HG03103 (cell line): Measurements from ENCODE around the gene FBLIM1.

ENCODE experiments used
- ATAC-seq: cut with Tn5 transposase; IDR thresholded peaks from one replicate; pipeline ENCODE4 v1.9.1; 2021; ENCODE audit warnings: low read depth; ENCODE audit not compliant: unreplicated experiment

FBLIM1 gene

DNA sequence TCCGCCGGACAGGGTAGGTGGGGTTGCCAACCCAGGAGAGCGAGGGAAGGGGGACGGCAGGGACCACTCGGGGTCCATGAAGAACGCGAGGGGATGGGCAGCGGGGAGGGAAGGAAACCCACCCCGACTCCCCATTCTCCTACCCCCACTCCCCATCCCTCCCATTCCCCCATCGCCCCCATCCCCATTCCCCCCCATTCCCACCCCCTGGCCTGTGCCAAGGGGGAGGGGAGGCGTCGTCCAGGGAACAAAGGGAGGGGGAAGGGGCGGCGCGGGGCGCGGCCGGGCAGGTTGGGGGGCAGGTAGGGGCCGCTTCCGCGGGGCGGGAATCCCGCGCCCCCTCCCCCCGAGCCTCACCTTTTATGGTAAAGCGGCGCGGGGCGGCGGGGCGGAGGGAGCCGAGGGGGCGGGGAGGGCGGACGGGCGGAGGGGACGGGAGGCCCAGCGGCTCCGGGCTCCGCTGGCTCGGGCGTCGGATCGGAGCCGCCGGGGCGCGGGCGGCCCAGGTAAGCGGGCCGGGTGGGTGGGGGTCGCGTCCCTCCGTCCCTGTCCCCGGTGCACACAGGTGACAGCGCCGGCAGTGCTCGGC, at the start of gene FBLIM1:
TSS of gene FBLIM1 (plus strand) at position 453 of the 589 bp plus-strand sequence. CDS start 6,189 bp downstream, outside the sequence.
- no peak for ATAC-seq

DNA sequence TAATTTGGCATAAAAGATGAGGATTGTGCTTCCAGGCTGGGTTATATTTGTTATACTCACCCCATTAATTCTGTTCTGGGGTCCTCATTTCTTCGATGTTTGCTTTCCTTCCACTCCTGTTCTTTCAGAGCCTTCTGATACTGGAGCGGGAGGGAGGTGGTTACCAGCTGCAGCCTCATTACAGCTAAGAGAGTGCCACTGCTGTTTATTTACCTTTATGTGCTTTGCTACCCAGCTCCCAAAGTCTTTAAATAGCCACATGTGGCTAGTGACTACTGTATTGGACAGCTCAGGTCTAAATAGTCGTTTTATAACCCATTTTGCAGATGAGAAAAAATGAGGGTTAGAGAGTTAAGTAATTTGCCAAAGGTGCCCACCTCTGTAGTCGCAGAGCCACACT, 49.4 kb upstream of the FBLIM1 start:
- no peak for ATAC-seq

DNA sequence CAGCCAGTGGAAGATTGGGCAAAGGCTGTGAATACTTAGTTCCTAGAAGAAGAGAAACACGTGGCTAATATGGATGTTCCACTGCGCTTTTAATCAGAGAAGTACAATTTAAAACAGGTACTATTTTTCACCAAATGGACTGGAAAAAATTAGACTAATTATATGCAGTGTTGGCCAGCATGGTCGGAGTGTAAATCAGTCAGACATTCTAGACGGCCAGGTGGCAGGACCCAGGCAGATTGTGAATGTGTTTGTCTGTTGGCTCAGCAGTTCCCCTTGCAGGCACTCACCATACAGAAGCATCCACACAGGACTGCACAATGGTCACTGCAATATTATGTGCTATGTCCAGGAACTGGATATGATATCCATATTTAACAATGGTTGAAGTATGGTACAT, 46.4 kb upstream of the FBLIM1 start:
- ATAC-seq: no peak

DNA sequence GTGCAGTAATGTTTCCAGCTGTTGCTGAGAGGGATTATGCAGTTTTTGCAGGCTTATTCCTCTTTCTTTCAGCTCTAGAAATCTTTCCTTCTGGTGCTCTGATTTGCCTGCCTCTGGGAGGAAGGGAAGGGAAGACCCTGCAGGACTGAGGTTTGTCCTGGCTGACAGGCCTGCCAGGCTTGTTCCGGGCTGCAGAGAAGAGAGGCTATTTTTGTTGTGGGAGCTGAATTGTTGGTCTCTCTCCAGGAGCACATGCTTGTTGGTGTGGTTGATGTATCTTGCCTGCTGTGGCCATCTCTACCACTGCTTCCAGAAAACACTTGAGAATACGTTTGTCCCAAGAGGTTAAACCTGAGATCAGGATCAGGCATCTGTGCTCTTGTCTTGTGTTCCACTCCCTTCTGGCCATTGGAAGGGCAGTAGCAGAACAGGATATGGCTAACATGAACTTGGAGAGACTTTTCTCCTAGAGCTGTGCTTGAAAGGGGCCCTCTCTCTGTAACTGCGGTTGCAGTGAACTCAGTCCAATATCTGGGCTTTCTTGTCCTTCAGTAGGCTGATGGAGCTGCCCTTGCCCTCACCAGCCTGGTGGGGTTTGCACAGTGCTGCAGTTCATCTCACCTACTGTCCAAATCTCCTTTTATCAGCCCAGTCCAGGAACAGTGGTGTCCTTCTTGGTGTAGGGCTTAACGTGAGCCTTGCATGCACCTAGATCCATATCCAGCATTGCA, 44.0 kb upstream of the FBLIM1 start:
- ATAC-seq: no peak

DNA sequence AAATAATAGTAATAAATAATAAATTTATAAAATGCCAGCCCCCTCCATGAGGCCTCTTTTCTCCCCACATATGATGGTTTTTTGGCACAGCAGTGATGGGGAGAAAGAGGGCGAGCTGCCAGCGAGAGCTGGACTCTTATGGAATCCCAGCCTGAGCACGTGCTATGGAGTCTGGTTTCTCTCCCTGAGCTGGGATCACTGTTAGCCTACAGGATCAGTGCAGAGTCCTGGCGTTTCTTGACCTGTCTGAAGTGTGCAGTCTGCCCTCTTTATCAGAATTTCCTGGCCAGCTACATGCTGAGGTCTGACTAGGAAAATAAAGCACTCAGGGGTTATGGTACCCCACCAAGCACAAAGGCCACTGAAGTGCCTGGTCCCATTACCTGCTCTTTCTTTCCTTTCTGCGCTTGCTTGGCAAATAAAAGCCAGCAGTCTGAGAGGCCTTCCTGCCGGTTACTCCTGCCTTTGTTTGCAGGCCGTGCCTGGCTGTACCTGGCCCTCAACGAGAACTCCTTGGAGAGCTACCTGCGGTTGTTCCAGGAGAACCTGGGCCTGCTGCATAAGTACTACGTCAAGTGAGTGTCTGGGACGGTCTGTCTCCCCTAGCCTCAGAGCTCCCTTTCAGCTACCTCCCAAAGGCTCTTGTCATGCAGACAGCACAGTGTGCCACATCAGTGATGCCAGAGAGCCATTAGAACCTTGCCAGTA, 41.0 kb upstream of the FBLIM1 start:
- no peak for ATAC-seq

- ATAC-seq: no peak
Measured at GRCh38 chr1:15718199-15718601, 40.4 kb upstream of the FBLIM1 start.

GRCh38 chr1:15719381-15720120, 39.0 kb upstream of the FBLIM1 start:
- no peak for ATAC-seq

GRCh38 chr1:15720861-15721260, 37.7 kb upstream of the FBLIM1 start:
- ATAC-seq: no peak

GRCh38 chr1:15722411-15722810, 36.2 kb upstream of the FBLIM1 start:
- no peak for ATAC-seq

DNA sequence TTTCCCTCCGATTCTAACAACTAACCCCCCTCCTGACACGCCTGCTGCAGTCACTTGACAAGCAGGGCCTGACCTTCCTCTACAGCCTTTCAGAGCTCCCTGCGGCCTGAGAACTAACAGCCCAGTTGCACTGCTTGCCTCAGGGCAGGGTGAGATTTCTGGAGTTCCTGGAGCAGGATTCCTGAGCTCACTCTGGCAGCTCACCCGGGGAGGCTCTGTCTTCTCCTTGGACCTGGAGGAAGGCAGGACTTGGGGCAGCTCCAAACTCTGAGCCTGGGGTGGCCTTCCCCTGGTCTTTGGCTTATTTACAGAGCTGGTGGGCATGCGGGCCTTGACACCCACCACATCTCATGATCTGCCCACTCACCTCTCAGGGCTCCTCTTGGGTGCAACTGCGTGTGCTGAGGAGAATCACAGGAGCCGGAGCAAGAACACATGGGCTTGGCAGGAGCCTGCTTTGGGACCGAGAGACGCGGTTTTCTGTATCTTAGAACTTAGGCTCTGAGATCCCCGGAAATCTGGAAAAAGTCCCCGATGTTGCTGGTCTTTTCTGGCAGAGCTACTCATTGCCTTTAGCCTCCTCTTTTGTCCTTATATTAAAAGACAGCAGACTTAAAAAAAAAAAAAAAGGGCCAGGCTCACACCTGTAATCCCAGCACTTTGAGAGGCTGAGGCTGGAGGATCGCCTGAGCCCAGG, 35.6 kb upstream of the FBLIM1 start:
- ATAC-seq: no peak

- ATAC-seq: no peak
Measured at GRCh38 chr1:15723631-15724246, 34.9 kb upstream of the FBLIM1 start.

DNA sequence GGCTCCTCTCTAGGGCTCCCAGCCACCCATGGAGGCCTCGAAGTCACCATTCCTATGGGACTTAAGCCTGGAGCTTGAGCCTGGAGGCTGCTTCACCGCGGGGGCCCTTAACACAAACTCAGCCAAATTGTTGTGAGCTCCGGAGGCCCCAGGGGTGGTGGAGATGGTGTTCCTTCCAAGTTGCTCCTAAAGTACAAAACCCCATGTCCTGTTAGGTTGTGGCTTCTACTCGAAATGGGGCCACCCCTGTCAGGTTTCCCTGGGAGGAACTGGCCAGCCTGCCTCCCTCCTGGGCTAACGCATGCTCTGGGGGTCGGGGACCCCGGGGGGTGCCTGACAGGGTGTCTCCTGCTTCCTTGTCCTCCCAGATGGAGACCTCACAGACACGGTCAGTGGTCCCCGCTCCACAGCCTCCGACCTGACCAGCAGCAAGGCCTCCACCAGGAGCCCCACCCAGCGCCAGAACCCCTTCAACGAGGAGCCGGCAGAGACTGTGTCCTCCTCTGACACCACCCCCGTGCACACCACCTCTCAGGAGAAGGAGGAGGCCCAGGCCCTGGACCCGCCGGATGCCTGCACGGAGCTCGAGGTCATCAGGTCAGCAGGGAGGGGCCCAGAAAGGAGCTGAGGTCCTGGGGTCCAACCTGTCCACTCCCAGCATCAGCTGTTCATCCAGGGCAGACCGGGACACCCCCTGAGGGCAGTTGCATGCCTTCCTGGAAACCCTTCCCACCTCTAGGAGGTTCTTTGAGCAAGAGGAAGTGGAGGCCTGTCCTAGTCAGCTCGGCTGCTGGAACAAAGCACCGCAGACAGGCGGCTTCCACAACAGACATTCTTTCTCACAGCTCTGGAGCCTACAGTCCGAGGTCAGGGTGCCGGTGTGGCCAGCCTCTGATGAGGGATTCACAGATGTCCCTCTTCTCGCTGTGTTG, 33.4 kb upstream of the FBLIM1 start:
- ATAC-seq: no peak

DNA sequence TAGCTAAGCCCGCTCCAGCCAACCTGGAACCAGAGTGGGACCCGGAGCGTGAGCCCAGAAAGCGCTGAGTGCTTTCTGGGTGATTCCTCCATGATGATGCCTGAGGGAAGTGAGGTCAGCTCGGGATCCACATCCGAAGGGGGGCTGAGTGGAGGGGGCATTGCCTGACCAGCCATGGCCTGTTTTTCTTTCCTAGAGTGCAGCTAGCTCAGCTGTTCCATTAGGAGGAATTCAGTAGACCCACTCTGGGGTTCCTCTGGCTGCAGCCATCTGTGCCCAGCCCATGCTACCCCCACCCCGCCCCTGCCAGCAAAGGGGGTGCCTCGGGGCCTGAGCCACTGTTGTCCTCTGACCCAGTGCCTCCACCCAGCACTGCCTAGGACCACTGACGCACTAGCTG, 32.1 kb upstream of the FBLIM1 start:
- no peak for ATAC-seq

- no peak for ATAC-seq
Measured at GRCh38 chr1:15727021-15727420, 31.6 kb upstream of the FBLIM1 start.

DNA sequence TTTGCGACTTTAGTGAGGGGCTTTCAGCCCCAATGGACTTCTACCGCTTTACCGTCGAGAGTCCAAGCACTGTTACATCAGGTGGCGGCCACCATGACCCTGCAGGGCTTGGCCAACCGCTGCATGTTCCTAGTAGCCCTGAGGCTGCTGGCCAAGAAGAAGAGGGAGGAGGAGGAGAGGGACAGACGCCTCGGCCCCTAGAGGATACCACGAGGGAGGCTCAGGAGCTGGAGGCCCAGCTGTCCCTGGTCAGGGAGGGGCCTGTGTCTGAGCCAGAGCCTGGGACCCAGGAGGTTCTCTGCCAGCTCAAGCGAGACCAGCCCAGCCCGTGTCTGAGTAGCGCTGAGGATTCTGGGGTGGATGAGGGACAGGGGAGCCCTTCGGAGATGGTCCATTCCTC, 31.2 kb upstream of the FBLIM1 start:
- ATAC-seq: no peak

DNA sequence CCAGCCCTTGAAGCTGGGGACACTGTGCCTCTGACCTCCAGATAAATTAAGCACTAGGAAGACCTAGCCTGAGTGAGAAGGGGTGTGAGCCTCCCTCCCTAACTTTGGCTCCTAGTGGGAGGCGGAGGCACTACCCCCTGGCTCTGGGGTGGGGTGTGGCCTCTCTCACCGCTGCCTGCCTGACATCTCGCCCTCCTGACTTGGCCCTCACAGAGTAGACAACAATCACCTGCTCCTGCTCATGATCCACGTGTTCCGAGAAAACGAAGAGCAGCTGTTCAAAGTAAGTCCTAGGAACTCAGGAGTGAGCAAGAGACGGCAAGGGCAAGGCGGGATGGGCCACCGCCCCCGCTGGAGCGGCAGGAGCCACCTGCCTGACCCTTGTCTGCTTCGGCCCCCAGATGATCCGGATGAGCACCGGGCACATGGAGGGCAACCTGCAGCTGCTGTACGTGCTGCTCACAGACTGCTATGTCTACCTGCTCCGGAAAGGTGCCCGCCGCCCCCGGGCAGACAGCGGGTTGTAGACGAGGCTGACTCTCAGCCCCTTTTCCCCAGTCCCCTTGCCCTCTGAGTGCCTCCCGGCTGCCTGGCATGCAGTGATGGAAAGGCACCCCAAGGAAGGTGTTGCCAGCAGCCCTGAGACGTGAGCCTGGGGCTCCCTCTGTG, 30.6 kb upstream of the FBLIM1 start:
- no peak for ATAC-seq

- no peak for ATAC-seq
Measured at GRCh38 chr1:15728937-15729657, 29.5 kb upstream of the FBLIM1 start.

DNA sequence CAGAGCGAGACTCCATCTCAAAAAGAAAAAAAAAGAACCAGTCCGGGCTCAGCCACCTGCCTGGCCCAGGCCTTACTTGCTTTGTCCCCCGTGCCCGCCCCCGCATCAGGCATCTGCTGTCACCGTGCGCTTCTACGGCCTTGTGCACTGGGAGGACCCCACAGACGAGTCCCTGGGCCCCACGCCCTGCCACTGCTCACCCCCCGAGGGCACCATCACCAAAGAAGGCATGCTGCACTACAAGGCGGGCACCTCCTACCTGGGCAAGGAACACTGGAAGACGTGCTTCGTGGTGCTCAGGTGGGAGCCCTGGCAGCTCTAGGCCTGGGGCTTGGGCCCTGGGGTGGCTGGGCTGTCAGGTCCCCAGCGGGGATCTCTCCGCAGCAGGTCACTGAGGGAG, 28.2 kb upstream of the FBLIM1 start:
- no peak for ATAC-seq
